Ishikawa (cell line): Measurements from ENCODE around the gene RPS3A.
A peak's percentile ranks its signal among the peaks of the same experiment; 100 is the strongest.

Source experiments
- EGR1 ChIP-seq: IDR thresholded peaks from 2 replicates; pipeline ENCODE4 v1.6.1; 2012
- EP300 ChIP-seq: IDR thresholded peaks from 2 replicates; pipeline ENCODE4 v1.6.1; 2012; ENCODE audit warnings: borderline replicate concordance
- FOXM1 ChIP-seq: IDR thresholded peaks from 2 replicates; pipeline ENCODE4 v1.6.1; 2012; ENCODE audit warnings: low read depth, borderline replicate concordance
- MAX ChIP-seq: IDR thresholded peaks from 2 replicates; pipeline ENCODE4 v1.6.1; 2012
- NFIC ChIP-seq: IDR thresholded peaks from 2 replicates; pipeline ENCODE4 v1.6.1; 2012
- RAD21 ChIP-seq: IDR thresholded peaks from 2 replicates; pipeline ENCODE4 v1.6.1; 2012; ENCODE audit warnings: low read depth
- REST ChIP-seq: IDR thresholded peaks from 2 replicates; pipeline ENCODE4 v1.6.1; 2012; ENCODE audit warnings: low read depth, mild to moderate bottlenecking
- TAF1 ChIP-seq: IDR thresholded peaks from 2 replicates; pipeline ENCODE4 v1.6.1; 2012; ENCODE audit warnings: low read depth, mild to moderate bottlenecking
- TEAD4 ChIP-seq: IDR thresholded peaks from 2 replicates; pipeline ENCODE4 v1.6.1; 2012
- USF1 ChIP-seq: IDR thresholded peaks from 2 replicates; pipeline ENCODE4 v1.6.1; 2012
- YY1 ChIP-seq: IDR thresholded peaks from 2 replicates; pipeline ENCODE4 v1.6.1; 2012; ENCODE audit warnings: low read depth

DNA sequence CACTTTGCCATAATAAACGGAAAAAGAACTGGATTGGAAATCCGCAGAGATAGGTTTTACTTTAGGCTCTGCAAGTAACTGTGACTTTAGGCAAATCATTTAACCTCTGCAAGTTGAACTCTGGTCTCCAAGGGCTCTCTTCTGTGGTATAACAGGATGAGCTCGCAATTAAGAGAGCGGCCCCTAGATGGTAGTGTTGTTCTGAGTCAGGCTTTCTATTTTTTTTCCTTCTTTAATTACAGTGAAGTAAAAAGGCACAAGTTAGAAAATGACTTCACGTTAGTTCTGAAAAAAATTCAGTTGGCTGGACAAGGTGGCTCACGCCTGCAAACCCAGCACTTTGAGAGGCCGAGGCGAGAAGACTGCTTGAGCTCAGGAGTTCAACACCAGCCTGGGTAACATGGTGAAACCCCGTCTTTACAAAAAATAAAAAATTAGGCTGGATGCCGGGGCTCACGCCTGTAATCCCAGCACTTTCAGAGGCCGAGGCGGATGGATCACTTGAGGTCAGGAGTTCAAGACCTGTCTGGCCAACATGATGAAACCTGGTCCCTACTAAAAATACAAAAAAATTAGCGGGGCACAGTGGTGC lies 18.0 kb downstream of the RPS3A start:
- TF ChIP-seq TAF1 = no peak
- no peak for TF ChIP-seq MAX
- TF ChIP-seq EGR1 = no peak
- TF ChIP-seq YY1 = no peak
- no peak for TF ChIP-seq TEAD4
- TF ChIP-seq NFIC = no peak
- TF ChIP-seq USF1 = no peak
- no peak for TF ChIP-seq EP300
- no peak for TF ChIP-seq REST
- no peak for TF ChIP-seq FOXM1
- peak; percentile 86 for TF ChIP-seq RAD21
